PFSK-1 (cell line): ENCODE measurements around the gene PHF19.

Experiments used
- FOXP2 ChIP-seq: optimal IDR thresholded peaks from 2 replicates; pipeline ENCODE3; 2011; ENCODE audit warnings: borderline replicate concordance, control low read depth, inconsistent platforms; ENCODE audit not compliant: insufficient read depth; ENCODE audit errors: extremely low read length, extremely low read depth
- POLR2AphosphoS5 ChIP-seq: IDR thresholded peaks from 2 replicates; pipeline ENCODE4 v1.6.1; 2012; ENCODE audit warnings: low read depth, mild to moderate bottlenecking, control low read depth, low read length, moderate library complexity
- REST ChIP-seq, 2 experiments: IDR thresholded peaks; 2 replicates each; pipeline versions ENCODE4 v1.6.1 to v1.8.0; 2011 to 2012; ENCODE audit warnings: low read depth in 2 of 2, low read length in 2 of 2, control low read depth in 1 of 2, inconsistent platforms in 1 of 2, mild to moderate bottlenecking in 1 of 2, moderate library complexity in 1 of 2; ENCODE audit not compliant: insufficient read depth in 1 of 2
- SIN3A ChIP-seq: IDR thresholded peaks from 2 replicates; pipeline ENCODE4 v1.6.1; 2012; ENCODE audit warnings: mild to moderate bottlenecking, low read length, moderate library complexity, borderline replicate concordance; ENCODE audit not compliant: insufficient read depth
- TAF1 ChIP-seq: IDR thresholded peaks from 2 replicates; pipeline ENCODE4 v1.6.1; 2012; ENCODE audit warnings: low read length, control low read depth, borderline replicate concordance; ENCODE audit not compliant: insufficient read depth

PHF19 gene

GRCh38 chr9:120846906-120847305, 30.1 kb downstream of the PHF19 start:
- TF ChIP-seq REST (IDR thresholded peaks at IDR 0.05; ENCODE audit: insufficient read depth in 1 of 2, low read depth in 2 of 2, low read length in 2 of 2) (no peak), POLR2AphosphoS5 (no peak), TAF1 (no peak), SIN3A (no peak)

GRCh38 chr9:120846251-120846889, 30.6 kb downstream of the PHF19 start:
- no peak for TF ChIP-seq TAF1
- no peak for TF ChIP-seq FOXP2
- TF ChIP-seq SIN3A = no peak
- no peak for TF ChIP-seq POLR2AphosphoS5
- no peak for TF ChIP-seq REST (IDR thresholded peaks at IDR 0.05; ENCODE audit: insufficient read depth in 1 of 2, low read depth in 2 of 2, low read length in 2 of 2)

GRCh38 chr9:120845255-120845654, 31.7 kb downstream of the PHF19 start:
- TF ChIP-seq TAF1 (no peak), SIN3A (no peak), REST (IDR thresholded peaks at IDR 0.05; ENCODE audit: insufficient read depth in 1 of 2, low read depth in 2 of 2, low read length in 2 of 2) (no peak), FOXP2 (no peak), POLR2AphosphoS5 (no peak)

GRCh38 chr9:120842685-120843485, 34.1 kb downstream of the PHF19 start, which contains the start of gene PSMD5:
Gene PSMD5 (minus strand): TSS chr9:120842922. CDS start chr9:120842909, 13 bp downstream.
- TF ChIP-seq FOXP2 (peak; percentile 78), TAF1 (peak; percentile 94), REST (IDR thresholded peaks at IDR 0.05; ENCODE audit: insufficient read depth in 1 of 2, low read depth in 2 of 2, low read length in 2 of 2) (0 out of 4 replicates have a peak, but pooled peaks of 1 of the 2 experiments have one; percentile 22), SIN3A (peak; percentile 90; the same call in 1 of the 2 replicates), POLR2AphosphoS5 (peak; percentile 92)
